NT2/D1 (cell line): Measurements from ENCODE around the gene HLA-F.

Source experiments
- SUZ12 ChIP-seq: IDR thresholded peaks from 2 replicates; pipeline ENCODE4 v1.6.1; 2011; ENCODE audit not compliant: insufficient read length, insufficient read depth; ENCODE audit errors: extremely low read depth
- YY1 ChIP-seq: IDR thresholded peaks from 2 replicates; pipeline ENCODE4 v1.6.1; 2011; ENCODE audit not compliant: insufficient read length, insufficient read depth
- ZNF274 ChIP-seq: IDR thresholded peaks from 2 replicates; pipeline ENCODE4 v1.6.1; 2011; ENCODE audit warnings: mild to moderate bottlenecking, low read depth, low read length

- TF ChIP-seq ZNF274 (no peak), SUZ12 (no peak), YY1 (no peak)
Observed at GRCh38 chr6:29726571-29727194, 3.4 kb downstream of the HLA-F start.
